DND-41 (cell line): Measurements from ENCODE around the gene KLF15.

Source experiments
- EZH2 ChIP-seq: IDR thresholded peaks from 3 replicates; pipeline ENCODE4 v1.6.1; 2012; ENCODE audit warnings: borderline replicate concordance, low read depth, mild to moderate bottlenecking, moderate library complexity, low read length, inconsistent platforms; ENCODE audit not compliant: severe bottlenecking
- TF ChIP-seq, protein P1 (sequence below): IDR thresholded peaks from 2 replicates; pipeline ENCODE4 v1.5.1; 2012; ENCODE audit warnings: borderline replicate concordance, low read length, moderate library complexity, mild to moderate bottlenecking; ENCODE audit not compliant: poor library complexity, severe bottlenecking; ENCODE audit errors: extremely low read depth

DNA sequence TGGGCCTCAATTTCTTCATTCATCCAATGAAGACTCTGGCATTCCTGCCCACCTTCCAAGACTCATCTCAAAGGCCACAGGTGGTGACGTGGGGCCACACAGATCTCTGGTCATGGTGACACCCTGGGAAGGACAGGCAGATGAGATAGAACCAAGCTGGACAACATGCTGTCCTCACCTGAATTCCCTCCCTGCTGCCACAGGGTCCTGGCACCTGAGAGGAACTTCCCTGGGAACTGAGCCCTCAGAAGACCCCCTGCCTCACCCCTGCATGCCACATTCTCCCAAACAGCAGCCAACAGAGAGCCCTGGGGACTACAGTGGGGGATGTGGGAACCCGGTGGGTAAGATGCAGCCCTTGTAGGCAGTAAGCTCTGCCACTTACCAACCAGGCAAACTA lies 10.7 kb downstream of the KLF15 start:
- TF ChIP-seq, protein P1, sequence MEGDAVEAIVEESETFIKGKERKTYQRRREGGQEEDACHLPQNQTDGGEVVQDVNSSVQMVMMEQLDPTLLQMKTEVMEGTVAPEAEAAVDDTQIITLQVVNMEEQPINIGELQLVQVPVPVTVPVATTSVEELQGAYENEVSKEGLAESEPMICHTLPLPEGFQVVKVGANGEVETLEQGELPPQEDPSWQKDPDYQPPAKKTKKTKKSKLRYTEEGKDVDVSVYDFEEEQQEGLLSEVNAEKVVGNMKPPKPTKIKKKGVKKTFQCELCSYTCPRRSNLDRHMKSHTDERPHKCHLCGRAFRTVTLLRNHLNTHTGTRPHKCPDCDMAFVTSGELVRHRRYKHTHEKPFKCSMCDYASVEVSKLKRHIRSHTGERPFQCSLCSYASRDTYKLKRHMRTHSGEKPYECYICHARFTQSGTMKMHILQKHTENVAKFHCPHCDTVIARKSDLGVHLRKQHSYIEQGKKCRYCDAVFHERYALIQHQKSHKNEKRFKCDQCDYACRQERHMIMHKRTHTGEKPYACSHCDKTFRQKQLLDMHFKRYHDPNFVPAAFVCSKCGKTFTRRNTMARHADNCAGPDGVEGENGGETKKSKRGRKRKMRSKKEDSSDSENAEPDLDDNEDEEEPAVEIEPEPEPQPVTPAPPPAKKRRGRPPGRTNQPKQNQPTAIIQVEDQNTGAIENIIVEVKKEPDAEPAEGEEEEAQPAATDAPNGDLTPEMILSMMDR: no peak
- no peak for TF ChIP-seq EZH2
